Measurements from ENCODE around the gene CNTNAP2. TPM values are rescaled to one million over a fixed set of nuclear protein-coding genes. Genes with fewer than 3 reads are reported as not detected.

The CNTNAP2 gene
- total and polyA plus RNA-seq, 2 of the 8 experiments (the other 6 are each of a cell fraction or from before 2014, with no cell fraction given): 27.9 to 71.0 TPM

DNA sequence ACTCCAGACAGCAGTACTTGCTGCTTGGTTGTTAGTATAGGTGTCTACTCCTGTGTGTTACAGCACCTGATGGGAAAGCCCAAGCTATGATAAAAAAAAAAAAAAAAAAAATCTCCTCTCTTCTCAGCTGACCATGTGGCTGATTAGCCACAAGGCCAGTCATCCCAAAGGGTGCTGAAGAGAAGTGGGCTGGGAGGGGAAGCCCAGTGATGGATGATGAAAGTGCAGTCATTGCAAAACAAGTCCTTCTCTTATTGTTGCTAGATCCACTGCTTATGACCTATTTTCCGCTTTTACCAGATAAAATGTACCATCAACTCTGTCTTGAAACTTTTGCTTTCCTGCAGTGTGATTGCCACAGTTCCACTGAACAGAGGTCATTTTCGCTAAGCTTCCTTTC lies 1381.5 kb downstream of the CNTNAP2 start (continued):
- TF ChIP-seq, protein P1, sequence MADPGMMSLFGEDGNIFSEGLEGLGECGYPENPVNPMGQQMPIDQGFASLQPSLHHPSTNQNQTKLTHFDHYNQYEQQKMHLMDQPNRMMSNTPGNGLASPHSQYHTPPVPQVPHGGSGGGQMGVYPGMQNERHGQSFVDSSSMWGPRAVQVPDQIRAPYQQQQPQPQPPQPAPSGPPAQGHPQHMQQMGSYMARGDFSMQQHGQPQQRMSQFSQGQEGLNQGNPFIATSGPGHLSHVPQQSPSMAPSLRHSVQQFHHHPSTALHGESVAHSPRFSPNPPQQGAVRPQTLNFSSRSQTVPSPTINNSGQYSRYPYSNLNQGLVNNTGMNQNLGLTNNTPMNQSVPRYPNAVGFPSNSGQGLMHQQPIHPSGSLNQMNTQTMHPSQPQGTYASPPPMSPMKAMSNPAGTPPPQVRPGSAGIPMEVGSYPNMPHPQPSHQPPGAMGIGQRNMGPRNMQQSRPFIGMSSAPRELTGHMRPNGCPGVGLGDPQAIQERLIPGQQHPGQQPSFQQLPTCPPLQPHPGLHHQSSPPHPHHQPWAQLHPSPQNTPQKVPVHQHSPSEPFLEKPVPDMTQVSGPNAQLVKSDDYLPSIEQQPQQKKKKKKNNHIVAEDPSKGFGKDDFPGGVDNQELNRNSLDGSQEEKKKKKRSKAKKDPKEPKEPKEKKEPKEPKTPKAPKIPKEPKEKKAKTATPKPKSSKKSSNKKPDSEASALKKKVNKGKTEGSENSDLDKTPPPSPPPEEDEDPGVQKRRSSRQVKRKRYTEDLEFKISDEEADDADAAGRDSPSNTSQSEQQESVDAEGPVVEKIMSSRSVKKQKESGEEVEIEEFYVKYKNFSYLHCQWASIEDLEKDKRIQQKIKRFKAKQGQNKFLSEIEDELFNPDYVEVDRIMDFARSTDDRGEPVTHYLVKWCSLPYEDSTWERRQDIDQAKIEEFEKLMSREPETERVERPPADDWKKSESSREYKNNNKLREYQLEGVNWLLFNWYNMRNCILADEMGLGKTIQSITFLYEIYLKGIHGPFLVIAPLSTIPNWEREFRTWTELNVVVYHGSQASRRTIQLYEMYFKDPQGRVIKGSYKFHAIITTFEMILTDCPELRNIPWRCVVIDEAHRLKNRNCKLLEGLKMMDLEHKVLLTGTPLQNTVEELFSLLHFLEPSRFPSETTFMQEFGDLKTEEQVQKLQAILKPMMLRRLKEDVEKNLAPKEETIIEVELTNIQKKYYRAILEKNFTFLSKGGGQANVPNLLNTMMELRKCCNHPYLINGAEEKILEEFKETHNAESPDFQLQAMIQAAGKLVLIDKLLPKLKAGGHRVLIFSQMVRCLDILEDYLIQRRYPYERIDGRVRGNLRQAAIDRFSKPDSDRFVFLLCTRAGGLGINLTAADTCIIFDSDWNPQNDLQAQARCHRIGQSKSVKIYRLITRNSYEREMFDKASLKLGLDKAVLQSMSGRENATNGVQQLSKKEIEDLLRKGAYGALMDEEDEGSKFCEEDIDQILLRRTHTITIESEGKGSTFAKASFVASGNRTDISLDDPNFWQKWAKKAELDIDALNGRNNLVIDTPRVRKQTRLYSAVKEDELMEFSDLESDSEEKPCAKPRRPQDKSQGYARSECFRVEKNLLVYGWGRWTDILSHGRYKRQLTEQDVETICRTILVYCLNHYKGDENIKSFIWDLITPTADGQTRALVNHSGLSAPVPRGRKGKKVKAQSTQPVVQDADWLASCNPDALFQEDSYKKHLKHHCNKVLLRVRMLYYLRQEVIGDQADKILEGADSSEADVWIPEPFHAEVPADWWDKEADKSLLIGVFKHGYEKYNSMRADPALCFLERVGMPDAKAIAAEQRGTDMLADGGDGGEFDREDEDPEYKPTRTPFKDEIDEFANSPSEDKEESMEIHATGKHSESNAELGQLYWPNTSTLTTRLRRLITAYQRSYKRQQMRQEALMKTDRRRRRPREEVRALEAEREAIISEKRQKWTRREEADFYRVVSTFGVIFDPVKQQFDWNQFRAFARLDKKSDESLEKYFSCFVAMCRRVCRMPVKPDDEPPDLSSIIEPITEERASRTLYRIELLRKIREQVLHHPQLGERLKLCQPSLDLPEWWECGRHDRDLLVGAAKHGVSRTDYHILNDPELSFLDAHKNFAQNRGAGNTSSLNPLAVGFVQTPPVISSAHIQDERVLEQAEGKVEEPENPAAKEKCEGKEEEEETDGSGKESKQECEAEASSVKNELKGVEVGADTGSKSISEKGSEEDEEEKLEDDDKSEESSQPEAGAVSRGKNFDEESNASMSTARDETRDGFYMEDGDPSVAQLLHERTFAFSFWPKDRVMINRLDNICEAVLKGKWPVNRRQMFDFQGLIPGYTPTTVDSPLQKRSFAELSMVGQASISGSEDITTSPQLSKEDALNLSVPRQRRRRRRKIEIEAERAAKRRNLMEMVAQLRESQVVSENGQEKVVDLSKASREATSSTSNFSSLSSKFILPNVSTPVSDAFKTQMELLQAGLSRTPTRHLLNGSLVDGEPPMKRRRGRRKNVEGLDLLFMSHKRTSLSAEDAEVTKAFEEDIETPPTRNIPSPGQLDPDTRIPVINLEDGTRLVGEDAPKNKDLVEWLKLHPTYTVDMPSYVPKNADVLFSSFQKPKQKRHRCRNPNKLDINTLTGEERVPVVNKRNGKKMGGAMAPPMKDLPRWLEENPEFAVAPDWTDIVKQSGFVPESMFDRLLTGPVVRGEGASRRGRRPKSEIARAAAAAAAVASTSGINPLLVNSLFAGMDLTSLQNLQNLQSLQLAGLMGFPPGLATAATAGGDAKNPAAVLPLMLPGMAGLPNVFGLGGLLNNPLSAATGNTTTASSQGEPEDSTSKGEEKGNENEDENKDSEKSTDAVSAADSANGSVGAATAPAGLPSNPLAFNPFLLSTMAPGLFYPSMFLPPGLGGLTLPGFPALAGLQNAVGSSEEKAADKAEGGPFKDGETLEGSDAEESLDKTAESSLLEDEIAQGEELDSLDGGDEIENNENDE (IDR thresholded peaks at IDR 0.05; ENCODE audit: insufficient replicate concordance, low read length): no peak
- TF ChIP-seq CREB1 (IDR thresholded peaks at IDR 0.05): no peak
